Erythroblast (primary cell): ENCODE data around the gene CAMK2G.

Experiments
- GATA1 ChIP-seq: IDR thresholded peaks from 2 replicates; pipeline ENCODE4 v1.6.1; 2011; ENCODE audit warnings: low read depth, mild to moderate bottlenecking, control low read depth, low read length, moderate library complexity
- POLR2A ChIP-seq: IDR thresholded peaks from 2 replicates; pipeline ENCODE4 v1.6.1; 2011; ENCODE audit warnings: mild to moderate bottlenecking, low read length

DNA sequence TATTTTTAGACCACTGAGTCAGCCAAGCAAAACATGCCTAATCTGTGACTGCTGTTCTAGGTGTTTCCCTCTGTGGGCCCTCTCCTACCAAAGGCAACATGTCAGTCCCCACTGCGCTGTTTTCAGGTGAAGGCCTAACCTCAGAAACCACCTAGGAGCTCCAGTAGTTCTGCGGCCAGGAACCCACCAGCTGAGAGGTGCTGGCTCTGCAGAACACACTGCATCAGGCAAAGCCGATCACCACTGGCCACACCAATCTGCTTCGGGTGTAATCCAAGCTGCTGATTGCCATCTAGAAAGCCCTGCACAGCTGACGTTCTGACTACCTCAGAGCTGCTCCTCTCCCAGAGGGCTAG is 14.9 kb downstream of the CAMK2G start:
- TF ChIP-seq POLR2A (no peak), GATA1 (no peak)
